Cerebellar nuclear complex (tissue), 1 donor: ENCODE data around the gene ANKRD36.
"Not testable (repeated sequence)": the region's sequence is repeated elsewhere in the genome, so short reads cannot be mapped to it uniquely, and the experiment has no call there.

ENCODE experiments used
- DNase-seq, 2 experiments: peaks; one replicate each; lab custom pipeline; 2025; lab: John Stamatoyannopoulos, UW

Gene ANKRD36

GRCh38 chr2:97293687-97294086, 180.7 kb downstream of the ANKRD36 start:
- not testable (repeated sequence) for DNase-seq
